Activated CD8-positive, alpha-beta memory T cell treated with anti-CD3 and anti-CD28 coated beads, Interleukin-2, amount 50 U/mL, for 1 hour (primary cell): ENCODE measurements around the gene UTS2B.

Source experiments
- DNase-seq: peaks from one replicate; pipeline ENCODE4 v3.0.0-alpha.2; 2020; ENCODE audit errors: extremely low read depth

UTS2B gene

DNA sequence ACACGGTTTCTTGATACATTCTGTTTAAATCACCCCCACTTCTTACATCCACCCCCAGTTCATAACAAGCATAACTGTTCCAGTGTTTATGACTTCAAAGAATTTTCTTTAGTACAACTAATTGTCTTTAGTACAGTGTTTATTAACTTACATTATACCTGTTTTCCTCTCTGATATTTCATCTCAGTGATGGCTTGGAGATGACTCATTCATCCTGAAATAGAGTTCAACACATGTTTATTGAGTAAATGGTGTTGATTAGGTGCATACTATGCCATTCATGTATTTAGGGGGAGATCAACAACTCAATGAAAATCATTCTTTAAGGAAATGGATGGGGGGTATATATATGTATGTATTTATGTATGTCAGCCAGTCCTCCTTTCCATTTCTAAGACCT lies 21.7 kb upstream of the UTS2B start:
- DNase-seq = no peak

DNA sequence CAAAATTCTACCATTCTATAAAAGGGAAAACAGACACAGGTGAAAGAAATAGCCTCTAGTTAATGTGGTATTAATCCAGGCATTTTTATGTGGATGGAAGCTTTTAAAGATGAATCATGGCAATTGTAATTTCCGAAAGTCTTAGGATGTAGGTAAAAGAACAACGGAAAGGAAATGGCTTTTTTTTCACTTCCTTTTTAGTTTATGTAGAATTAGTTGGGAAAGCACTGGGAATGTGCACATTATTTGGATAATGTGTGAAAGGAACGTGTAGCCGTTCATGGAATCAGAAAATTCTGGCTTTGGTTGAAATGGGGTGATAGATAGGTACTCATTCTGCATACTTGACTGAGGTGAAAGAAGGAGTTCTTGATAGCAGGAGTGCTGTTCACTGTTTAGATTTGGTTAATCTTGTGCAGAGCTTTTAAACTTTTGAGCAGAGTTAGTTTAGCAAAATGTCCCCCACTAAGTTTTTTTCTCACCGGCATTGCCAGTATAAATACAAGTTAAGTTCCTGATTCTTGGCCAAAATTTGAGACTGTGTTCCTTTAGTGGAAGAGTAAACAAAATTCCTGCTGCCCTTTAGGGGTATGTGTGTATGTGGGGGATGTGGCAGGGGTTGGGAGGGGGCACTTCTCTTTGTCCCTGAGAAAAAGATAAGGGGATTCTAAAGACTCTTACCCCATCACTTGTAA lies 20.2 kb upstream of the UTS2B start:
- no peak for DNase-seq

GRCh38 chr3:191348098-191348497 lies 17.8 kb upstream of the UTS2B start:
- no peak for DNase-seq

GRCh38 chr3:191347228-191347627 lies 16.9 kb upstream of the UTS2B start:
- DNase-seq = no peak

DNA sequence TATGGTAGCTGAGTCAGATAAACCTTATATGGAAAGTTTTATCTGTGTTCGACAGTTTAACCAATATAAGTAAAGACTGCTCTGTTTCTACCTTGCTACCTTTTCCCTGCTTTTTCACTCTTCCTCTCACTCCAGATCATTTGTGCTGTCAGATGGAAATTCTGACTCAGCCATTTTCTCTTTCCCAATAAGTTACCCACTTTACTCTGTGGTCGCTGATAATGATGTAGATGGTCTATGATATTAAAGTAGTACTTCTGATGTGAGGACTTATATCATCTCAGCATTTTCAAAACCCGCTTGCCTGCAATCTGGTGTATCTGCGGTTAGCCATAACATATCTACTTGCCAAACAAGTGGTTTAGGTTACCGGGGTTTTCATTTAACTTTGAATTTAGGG lies 15.0 kb upstream of the UTS2B start:
- DNase-seq = no peak

GRCh38 chr3:191343913-191344312 lies 13.6 kb upstream of the UTS2B start:
- DNase-seq = no peak

- no peak for DNase-seq
These were observed 12.8 kb upstream of the UTS2B start for GRCh38 chr3:191343115-191343514.

- no peak for DNase-seq
These were observed 12.1 kb upstream of the UTS2B start for GRCh38 chr3:191342411-191342810.

DNA sequence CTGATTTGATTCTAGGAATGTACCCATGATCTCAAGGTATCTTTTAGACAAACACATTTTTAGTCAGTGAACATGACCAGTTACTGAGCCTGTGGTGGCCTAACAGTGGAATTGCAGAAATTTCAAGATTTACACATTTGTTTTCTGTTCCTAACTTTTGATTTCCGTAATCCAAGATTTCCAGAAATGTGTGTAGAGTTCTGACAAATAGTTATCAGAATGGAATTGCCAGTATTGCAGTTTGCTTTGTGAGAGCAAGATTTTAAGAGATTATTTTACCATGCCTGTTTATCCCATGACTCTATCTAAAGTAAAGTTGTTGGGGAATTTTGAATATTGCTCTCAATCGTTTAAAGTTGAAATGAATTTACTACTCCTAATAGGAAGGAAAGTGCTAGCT lies 11.7 kb upstream of the UTS2B start:
- no peak for DNase-seq

- DNase-seq = no peak
These were observed 10.6 kb upstream of the UTS2B start for GRCh38 chr3:191340966-191341365.

- no peak for DNase-seq
These were observed 10.0 kb upstream of the UTS2B start for GRCh38 chr3:191340351-191340750.

DNA sequence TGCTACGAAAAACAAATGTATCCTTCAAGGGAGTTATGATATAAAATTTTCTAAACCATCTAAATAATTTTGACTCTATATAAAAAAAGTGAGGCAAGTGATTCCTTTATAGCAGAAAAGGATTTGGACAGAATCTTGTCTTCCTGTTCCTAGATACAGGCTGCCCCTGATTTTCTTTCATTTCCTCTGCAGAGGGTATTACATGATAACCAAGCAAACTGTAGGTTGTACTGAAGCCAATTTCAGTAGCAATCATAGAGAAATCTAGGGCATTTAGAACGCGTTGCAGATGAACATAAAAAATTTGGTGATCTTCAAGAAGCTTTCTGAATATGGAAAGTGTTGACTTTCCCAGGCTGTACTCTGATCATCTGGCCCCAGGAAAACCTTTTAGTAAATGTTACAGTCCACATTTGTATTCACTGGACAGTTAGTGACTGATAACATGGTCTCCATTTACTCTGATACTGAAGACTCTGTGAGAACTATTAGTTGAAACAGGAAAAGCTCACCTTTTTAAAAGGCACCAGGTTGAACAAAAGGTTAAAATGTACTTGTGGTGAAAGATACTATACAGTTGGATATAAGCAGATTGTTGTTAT lies 9.1 kb upstream of the UTS2B start:
- DNase-seq = no peak

GRCh38 chr3:191338177-191338488 lies 7.8 kb upstream of the UTS2B start:
- no peak for DNase-seq

DNA sequence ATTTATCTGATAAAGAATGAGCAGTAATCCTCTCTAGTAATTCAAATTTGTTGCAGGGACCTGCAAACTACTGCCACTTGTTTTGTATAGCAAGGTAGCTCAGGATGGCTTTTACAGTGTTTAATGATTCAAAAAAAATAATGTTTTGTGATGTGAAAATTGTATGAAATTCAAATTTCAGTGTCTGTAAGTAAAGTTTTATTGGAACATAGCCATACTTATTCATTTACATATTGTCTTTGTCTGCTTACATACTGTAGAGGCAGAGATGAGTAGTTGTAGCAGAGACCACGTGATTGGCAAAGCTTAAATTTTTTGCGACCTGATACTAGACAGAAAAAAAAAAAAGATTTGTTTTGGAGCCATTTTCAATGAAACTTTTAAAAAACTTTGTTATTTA lies 6.5 kb upstream of the UTS2B start:
- no peak for DNase-seq

DNA sequence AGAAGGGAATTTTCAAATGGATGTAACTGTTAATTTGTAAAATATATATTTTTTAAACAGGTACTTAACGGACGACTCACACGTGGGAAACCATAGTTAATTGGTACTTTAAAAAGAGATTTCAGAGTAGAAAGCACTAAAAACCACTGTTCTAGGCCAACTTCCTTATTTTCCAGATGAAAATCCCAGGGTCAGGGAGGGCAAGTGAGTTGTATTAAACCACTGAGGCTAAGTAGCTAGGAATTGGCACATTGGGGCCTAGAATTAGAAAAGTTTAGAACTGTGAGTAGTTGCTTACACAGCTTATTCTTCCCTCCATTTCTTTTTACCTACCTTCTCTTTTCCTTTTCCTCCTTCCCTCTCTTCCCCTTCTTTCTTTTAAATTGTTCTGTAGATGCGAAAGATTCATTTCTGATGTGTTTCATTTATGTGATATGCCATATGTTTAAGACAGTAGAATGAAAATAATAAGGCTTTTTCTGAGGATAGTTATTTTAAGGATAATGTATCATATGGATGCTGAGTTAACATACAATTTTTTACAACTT lies 4.1 kb upstream of the UTS2B start:
- no peak for DNase-seq

GRCh38 chr3:191333298-191333880 lies 3.1 kb upstream of the UTS2B start:
- no peak for DNase-seq

GRCh38 chr3:191331388-191331787 lies 1.1 kb upstream of the UTS2B start:
- DNase-seq = no peak

GRCh38 chr3:191330530-191331048 lies 263 bp upstream of the UTS2B start:
- DNase-seq = no peak

DNA sequence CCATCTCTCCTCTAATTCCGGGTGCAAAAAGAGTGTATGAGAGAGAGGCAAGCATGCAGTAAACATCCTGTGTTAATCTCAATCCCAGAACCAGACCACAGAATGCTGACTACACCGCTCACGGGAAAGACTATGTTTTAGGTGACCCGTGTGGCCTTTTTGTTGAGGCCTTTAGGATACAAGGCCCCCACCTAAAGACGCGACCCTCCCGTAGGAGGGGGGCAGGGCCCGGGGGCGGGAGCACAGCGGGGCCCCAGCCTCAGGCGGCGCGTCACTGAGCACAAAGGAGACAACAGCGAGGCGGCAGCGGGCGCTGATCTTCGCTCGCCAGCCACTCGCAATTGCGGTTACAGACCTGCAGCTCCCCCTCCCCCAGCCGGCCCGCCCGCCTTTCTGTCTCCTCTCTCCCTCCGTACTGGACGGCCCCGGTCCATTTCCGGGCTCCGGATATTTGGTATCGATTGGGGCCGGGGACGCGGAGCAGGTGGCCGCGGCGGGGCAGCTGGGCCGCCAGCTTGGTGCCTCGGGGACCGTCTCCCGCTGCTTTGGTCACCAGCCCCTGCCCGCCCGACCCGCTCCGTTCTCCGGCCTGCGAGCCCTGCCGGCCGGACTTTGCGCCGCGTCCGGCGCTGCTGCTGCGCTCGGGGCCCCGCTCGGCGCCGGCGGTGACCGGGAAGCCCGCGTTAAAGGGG lies 1.2 kb downstream of the UTS2B start, which contains the start of gene CCDC50:
Gene CCDC50, plus strand, starts transcription at position 433 of the 692 bp plus-strand sequence. CDS start 281 bp downstream, outside the sequence.
- DNase-seq = no peak

DNA sequence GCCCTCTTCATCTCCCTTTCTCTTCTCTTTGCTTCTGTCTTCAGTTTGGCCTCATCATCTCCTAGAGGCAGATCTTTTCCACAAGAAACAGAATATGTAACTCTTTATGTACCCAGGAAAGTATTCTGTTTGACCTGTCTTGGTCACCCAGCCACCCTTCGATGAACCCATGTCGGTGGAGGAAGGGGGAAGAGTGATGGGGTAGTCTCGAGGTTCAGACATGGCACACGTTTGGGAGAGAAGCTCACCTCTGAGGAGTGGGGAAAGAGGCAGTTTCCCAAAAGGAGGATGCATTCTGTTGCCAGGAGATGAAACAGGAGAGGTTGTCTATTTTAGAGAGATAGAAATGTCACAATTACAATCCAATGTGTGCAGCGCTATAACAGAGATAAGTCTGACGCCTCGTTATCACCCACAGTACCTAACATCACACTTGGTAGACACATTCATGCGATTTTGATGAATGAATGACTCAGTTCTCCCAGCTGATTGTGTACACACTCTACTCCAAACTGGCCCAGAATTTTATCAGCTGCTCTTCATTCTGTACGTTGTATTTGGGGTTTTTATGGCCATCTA lies 1.9 kb downstream of the UTS2B start:
- DNase-seq = no peak

DNA sequence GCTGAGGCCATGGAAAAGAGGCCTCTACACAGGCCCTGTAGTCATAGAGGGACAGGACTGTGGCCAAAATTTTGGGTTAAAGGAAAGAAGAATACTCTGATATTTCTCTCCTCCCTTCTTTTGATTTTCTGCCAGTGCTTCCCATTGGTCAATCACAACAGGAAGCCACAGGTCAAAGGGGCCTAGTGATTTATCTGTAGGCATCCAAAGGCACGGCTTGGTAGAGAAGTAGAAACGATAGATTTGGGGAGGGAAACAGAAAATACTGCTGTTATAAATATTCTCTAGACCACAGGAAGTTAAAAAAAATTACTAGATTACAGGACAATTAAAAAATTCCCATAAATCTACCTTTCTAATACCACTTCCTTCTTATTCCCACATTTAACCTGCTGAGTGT lies 2.8 kb downstream of the UTS2B start:
- no peak for DNase-seq

- no peak for DNase-seq
These were observed 5.4 kb downstream of the UTS2B start for GRCh38 chr3:191324936-191325335.
